Esophagus (tissue), 2 donors: ENCODE measurements around the gene EHBP1. TPM values are rescaled to one million over a fixed set of nuclear protein-coding genes. Genes with fewer than 3 reads are reported as not detected.

Experiments
- H3K27ac ChIP-seq, 2 donors: one replicate each; pipeline ENCODE4 v1.5.1; 2013; ENCODE audit warnings: low read depth in 2 of 2, mild to moderate bottlenecking in 2 of 2, inconsistent platforms in 1 of 2, low read length in 1 of 2, moderate library complexity in 1 of 2
- H3K27me3 ChIP-seq, 2 donors: one replicate each; pipeline ENCODE4 v1.6.1; 2013; ENCODE audit warnings: low read length in 2 of 2, control low read depth in 1 of 2, mild to moderate bottlenecking in 1 of 2; ENCODE audit not compliant: insufficient read depth in 2 of 2, control insufficient read depth in 1 of 2
- H3K36me3 ChIP-seq, 2 donors: one replicate each; pipeline ENCODE4 v1.6.1; 2013; ENCODE audit warnings: low read length in 1 of 2; ENCODE audit not compliant: control insufficient read depth in 2 of 2, insufficient read depth in 2 of 2
- H3K4me1 ChIP-seq, 2 donors: one replicate each; pipeline ENCODE4 v1.6.1; 2013; ENCODE audit warnings: low read length in 1 of 2; ENCODE audit not compliant: control insufficient read depth in 2 of 2, insufficient read depth in 2 of 2
- H3K4me3 ChIP-seq, 2 donors: one replicate each; pipeline ENCODE4 v1.5.1; 2013; ENCODE audit warnings: low read length in 2 of 2, mild to moderate bottlenecking in 2 of 2, low read depth in 1 of 2, moderate library complexity in 1 of 2
- H3K9me3 ChIP-seq, 2 donors: one replicate each; pipeline ENCODE4 v1.6.1; 2013; ENCODE audit warnings: mild to moderate bottlenecking in 2 of 2, low read depth in 1 of 2, low read length in 1 of 2, moderate library complexity in 1 of 2; ENCODE audit not compliant: control insufficient read depth in 2 of 2, insufficient read depth in 1 of 2
- WGBS, 2 donors: extraction: QIAGEN DNeasy Blood & Tissue Kit; methylation state at CpG; one replicate each; pipeline ENCODE4 v1.1.7; 2013; 5-methylcytosine and 5-hydroxymethylcytosine counted together
- polyA plus RNA-seq, 2 donors: library from polyadenylated mRNA; stranded (reverse); fragments of 200-250 nt; gene quantifications; one replicate each; pipeline ENCODE4 v1.2.3, GENCODE V29; 2013
- donor health status: healthy with polysubstance abuse.
- donor health status: Bipolar disorder and iron deficiency.

The EHBP1 gene
- polyA plus RNA-seq, 2 donors = 14.1 to 28.9 TPM

- Histone ChIP-seq H3K36me3 (peaks cover 3 to 11% of the 10 kb centered on the region in 2 donors), H3K27ac (no peak overlapping the region), H3K4me3 (no peak overlapping the region), H3K27me3 (no peaks in the 10 kb centered on the region), H3K9me3 (peaks cover 0 to 4% of the 10 kb centered on the region in 2 donors), H3K4me1 (no peaks in the 10 kb centered on the region)
- 97 to 98% methylated on average over 6 of the region's 6 CpGs for WGBS, 2 donors
Measured at GRCh38 chr2:62874881-62875383, 169.4 kb downstream of the EHBP1 start.

DNA sequence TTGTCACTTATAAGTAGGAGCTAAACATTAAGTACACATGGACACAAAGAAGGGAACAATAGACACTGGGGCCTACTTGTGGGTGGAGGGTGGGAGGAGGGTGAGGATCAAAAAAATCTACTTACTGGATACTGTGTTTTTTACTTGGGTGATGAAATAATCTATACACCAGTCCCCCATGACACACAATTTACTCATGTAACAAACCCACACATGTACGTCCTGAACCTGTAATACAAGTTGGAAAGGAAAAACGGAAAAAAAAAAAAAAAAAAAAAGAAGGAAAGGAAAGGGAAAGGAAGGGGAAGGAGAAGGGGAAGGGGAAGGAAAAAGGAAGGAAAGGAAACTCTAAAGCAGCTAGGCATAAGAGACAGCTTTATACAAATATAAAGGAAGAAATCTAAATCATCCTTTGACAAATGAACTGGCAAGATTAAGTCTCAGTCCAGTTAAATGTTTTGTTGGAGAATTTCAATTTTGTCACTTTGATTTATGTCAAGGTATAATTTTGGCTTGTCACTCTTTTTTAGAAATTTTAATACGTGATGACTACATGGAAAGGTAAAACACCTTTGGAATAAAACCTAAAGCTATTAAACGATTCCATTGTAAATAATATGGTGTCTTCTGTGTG, 175.8 kb downstream of the EHBP1 start:
- H3K36me3 ChIP-seq = peaks cover 0 to 3% of the 10 kb centered on the region in 2 donors
- no peaks in the 10 kb centered on the region for H3K27me3 ChIP-seq
- no peaks in the 10 kb centered on the region for H3K4me1 ChIP-seq
- H3K27ac ChIP-seq = no peak overlapping the region
- H3K9me3 ChIP-seq = no peaks in the 10 kb centered on the region
- no peak overlapping the region for H3K4me3 ChIP-seq
- 73 to 86% methylated on average over 4 of the region's 4 CpGs for WGBS, 2 donors

- Histone ChIP-seq H3K27me3 (no peaks in the 10 kb centered on the region), H3K36me3 (no peaks in the 10 kb centered on the region), H3K27ac (no peak overlapping the region), H3K4me3 (no peak overlapping the region), H3K4me1 (no peaks in the 10 kb centered on the region), H3K9me3 (no peaks in the 10 kb centered on the region)
- WGBS, 2 donors = 95 to 96% methylated on average over 7 of the region's 7 CpGs
Measured at GRCh38 chr2:62883629-62884028, 178.1 kb downstream of the EHBP1 start.

DNA sequence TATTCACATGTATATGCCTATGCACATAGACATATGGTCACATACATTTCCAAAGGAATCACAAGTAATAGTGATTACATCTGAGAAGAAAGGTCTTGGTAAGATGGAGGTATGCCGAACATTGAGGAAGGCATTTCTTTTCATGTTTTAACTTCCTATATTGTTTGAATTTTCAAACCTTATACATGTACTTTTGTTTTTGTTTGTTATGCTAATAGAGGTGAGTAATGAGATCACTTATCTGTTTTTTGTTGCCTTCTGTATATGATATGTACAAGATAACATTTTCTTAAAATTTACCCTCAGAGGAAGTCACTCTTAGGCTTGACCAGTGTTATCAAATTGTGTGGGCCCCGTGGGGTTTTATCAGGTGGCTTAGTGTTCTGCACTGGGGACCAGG, 178.6 kb downstream of the EHBP1 start:
- Histone ChIP-seq H3K4me1 (no peaks in the 10 kb centered on the region), H3K27ac (no peak overlapping the region), H3K36me3 (no peaks in the 10 kb centered on the region), H3K27me3 (no peaks in the 10 kb centered on the region), H3K4me3 (no peak overlapping the region), H3K9me3 (no peaks in the 10 kb centered on the region)
- 90 to 91% methylated on average over 2 of the region's 2 CpGs for WGBS, 2 donors

- WGBS, 2 donors = 69 to 81% methylated on average over 1 of the region's 1 CpG
Measured at GRCh38 chr2:62884514-62884913, 179.0 kb downstream of the EHBP1 start.

DNA sequence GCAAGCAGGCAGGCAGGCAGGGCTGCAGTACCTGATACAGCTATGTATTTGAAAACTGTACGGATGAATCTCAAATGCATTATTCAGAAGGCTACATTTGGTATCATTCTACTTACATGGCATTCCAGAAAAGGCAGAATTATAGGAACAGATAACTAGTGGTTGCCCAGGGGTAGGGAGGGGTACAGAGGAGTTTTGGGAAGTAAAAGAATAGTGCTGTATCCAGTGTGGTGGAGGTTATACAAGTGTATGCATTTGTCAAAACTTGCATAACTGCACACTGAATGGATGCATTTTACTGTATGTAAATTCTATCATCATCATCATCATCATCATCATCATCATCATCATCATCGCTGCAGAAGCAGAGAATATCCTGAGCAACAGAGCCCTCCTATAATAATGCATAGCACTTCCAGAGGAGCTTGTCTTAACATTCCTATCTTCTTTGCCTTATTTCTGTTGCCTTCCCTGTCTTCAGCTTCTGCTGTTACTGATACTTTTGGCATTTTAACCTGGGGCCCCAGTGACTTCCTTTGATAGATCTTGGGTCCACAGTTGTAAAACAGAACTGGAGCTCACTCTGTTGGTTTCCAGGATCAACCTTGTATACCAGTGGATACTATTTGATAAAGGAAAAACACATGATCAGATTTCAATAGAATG, 189.6 kb downstream of the EHBP1 start:
- Histone ChIP-seq H3K27ac (no peak overlapping the region), H3K9me3 (no peaks in the 10 kb centered on the region), H3K4me1 (no peaks in the 10 kb centered on the region), H3K36me3 (no peaks in the 10 kb centered on the region), H3K27me3 (no peaks in the 10 kb centered on the region), H3K4me3 (no peak overlapping the region)
- 91 to 94% methylated on average over 2 of the region's 2 CpGs for WGBS, 2 donors

More at GRCh38 chr2:62884514-62884913, 179.0 kb downstream of the EHBP1 start:
- Histone ChIP-seq H3K4me1 (no peaks in the 10 kb centered on the region), H3K9me3 (no peaks in the 10 kb centered on the region), H3K27ac (no peak overlapping the region), H3K27me3 (no peaks in the 10 kb centered on the region), H3K36me3 (no peaks in the 10 kb centered on the region), H3K4me3 (no peak overlapping the region)

DNA sequence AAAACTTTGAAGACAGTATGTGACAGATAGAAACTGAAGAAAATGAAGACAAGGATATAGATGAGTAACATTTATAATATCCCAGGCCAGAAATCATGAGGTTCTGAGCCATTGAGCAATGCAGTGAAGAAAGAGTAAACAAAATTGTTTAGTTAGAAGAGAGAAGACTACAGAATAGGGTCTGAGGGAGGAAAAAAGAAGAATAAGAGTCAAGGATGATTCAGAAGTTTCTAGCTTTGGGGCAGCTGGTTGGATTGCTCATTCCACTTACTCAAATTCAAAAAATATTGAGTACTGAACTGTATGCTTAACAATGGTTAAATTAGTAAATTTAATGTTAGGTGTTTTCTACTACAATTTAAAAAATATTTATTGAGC, 190.1 kb downstream of the EHBP1 start:
- Histone ChIP-seq H3K9me3 (no peaks in the 10 kb centered on the region), H3K27me3 (no peaks in the 10 kb centered on the region), H3K4me1 (no peaks in the 10 kb centered on the region), H3K36me3 (no peaks in the 10 kb centered on the region), H3K27ac (no peak overlapping the region), H3K4me3 (no peak overlapping the region)

DNA sequence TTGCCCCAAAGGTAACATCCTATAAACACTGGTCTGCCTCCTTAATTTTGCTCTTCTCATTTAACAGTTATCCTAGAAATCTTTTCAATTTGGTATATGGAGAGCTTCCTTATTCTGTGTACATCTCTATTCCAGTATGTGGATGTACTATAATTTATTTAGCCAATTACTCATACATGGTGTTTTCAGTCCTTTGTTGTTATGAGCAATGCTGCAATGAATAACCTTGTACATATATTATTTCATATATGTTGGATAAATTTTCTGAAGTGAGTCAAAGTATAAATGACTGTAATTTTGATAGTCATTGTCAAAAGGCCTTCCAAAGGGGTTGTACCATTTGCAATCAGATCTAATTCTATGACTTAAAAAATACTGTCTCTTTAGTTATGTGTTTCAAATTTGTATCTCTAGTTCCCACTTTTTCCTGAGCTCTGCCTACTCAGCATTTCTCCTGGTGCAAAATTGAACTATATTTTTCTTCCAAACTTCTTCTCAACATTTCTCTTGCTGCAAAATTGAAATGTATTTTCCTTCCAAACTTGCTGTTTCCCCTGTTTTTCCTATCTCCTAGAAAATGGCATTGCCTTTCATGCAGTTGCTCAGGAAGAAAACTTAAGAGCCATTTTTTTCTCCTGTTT, 191.8 kb downstream of the EHBP1 start:
- Histone ChIP-seq H3K27ac (no peak overlapping the region), H3K36me3 (no peaks in the 10 kb centered on the region), H3K9me3 (no peaks in the 10 kb centered on the region), H3K27me3 (no peaks in the 10 kb centered on the region), H3K4me1 (no peaks in the 10 kb centered on the region), H3K4me3 (no peak overlapping the region)

DNA sequence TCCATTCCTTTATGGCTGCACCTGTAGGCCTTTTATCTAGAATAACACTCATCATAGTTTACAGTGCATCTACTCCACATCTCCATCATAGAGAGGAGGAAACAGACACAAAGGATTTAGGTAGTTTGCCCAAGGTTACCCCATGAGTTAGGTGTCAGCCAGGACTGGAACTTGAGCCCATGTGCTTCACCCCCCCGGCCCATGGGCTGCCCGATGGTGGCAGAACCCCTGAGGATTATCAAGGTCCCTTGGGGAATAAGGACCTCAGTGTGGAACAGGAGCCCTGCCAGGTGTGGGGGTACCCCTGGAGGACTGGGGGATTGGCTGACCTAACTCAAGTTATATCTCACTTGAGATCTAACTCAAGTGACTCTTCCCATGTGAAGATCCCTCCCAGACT, 198.8 kb downstream of the EHBP1 start:
- H3K27me3 ChIP-seq = no peaks in the 10 kb centered on the region
- no peak overlapping the region for H3K4me3 ChIP-seq
- H3K36me3 ChIP-seq = no peaks in the 10 kb centered on the region
- WGBS, 2 donors = 89 to 96% methylated on average over 2 of the region's 2 CpGs
- no peaks in the 10 kb centered on the region for H3K9me3 ChIP-seq
- no peaks in the 10 kb centered on the region for H3K4me1 ChIP-seq
- H3K27ac ChIP-seq = no peak overlapping the region
